OCI-LY7 (cell line): Measurements from ENCODE around the gene XDH.

Experiments used
- CTCF ChIP-seq: fragments of 200-600 bp; sonication (generic); conservative IDR thresholded peaks from 2 replicates; pipeline ENCODE4 v1.5.1; 2014; ENCODE audit warnings: mild to moderate bottlenecking, antibody characterized with exemption, low read length, moderate library complexity, mixed read lengths
- EZH2phosphoT487 ChIP-seq: fragments of 200-600 bp; sonication (generic); IDR thresholded peaks from 2 replicates; pipeline ENCODE4 v1.6.1; 2018; ENCODE audit warnings: low read depth, borderline replicate concordance, mild to moderate bottlenecking, mixed run types, antibody characterized with exemption, low read length, moderate library complexity, mixed read lengths

- no peak for TF ChIP-seq CTCF
- TF ChIP-seq EZH2phosphoT487, result no peak
Measured at GRCh38 chr2:31386172-31386571, 28.4 kb downstream of the XDH start.
